ENCODE data around the gene CPLX4. TPM values are rescaled to one million over a fixed set of nuclear protein-coding genes. Genes with fewer than 3 reads are reported as not detected.

CPLX4 gene
- total and polyA plus RNA-seq, 2 of the 13 experiments (the other 11 are each of a cell fraction or from before 2014, with no cell fraction given), result not detected

GRCh38 chr18:59358712-59359575, 40.5 kb upstream of the CPLX4 start, which contains the start of gene LMAN1 (continued):
- TF ChIP-seq TCF12 (IDR thresholded peaks at IDR 0.05), result no peak
- TF ChIP-seq TCF12 (CRISPR knock-in tag; IDR thresholded peaks at IDR 0.05), result no peak
- TF ChIP-seq HHEX (CRISPR knock-in tag; IDR thresholded peaks at IDR 0.05), result no peak
- TF ChIP-seq ZNF460 (CRISPR knock-in tag; IDR thresholded peaks at IDR 0.05; ENCODE audit: borderline replicate concordance), result no peak
- TF ChIP-seq GLI4 (CRISPR knock-in tag; IDR thresholded peaks at IDR 0.05; ENCODE audit: borderline replicate concordance), result peak; percentile 78; the same call in 1 of the 2 replicates
- TF ChIP-seq FUBP1 (CRISPR knock-in tag; IDR thresholded peaks at IDR 0.05; ENCODE audit: borderline replicate concordance), result no peak
- TF ChIP-seq KDM4B (CRISPR knock-in tag; IDR thresholded peaks at IDR 0.05), result 0 out of 2 replicates have a peak, but pooled peaks have one; percentile 36
- TF ChIP-seq PHF21A (CRISPR knock-in tag; IDR thresholded peaks at IDR 0.05), result no peak
- TF ChIP-seq, protein P1, sequence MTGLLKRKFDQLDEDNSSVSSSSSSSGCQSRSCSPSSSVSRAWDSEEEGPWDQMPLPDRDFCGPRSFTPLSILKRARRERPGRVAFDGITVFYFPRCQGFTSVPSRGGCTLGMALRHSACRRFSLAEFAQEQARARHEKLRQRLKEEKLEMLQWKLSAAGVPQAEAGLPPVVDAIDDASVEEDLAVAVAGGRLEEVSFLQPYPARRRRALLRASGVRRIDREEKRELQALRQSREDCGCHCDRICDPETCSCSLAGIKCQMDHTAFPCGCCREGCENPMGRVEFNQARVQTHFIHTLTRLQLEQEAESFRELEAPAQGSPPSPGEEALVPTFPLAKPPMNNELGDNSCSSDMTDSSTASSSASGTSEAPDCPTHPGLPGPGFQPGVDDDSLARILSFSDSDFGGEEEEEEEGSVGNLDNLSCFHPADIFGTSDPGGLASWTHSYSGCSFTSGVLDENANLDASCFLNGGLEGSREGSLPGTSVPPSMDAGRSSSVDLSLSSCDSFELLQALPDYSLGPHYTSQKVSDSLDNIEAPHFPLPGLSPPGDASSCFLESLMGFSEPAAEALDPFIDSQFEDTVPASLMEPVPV (CRISPR knock-in tag; IDR thresholded peaks at IDR 0.05), result peak; percentile 76; the same call in 1 of the 2 replicates
- TF ChIP-seq ZNF552 (CRISPR knock-in tag; IDR thresholded peaks at IDR 0.05; ENCODE audit: borderline replicate concordance), result no peak; the same call in 1 of the 2 replicates
- 0 out of 2 replicates have a peak, but pooled peaks have one; percentile 38 for TF ChIP-seq ZNF431 (CRISPR knock-in tag; IDR thresholded peaks at IDR 0.05; ENCODE audit: borderline replicate concordance, low read depth)
- peak; percentile 71; the same call in 1 of the 2 replicates for TF ChIP-seq ZNF776 (CRISPR knock-in tag; IDR thresholded peaks at IDR 0.05)
- peak; percentile 58 for TF ChIP-seq MXD4 (CRISPR knock-in tag; IDR thresholded peaks at IDR 0.05)
- TF ChIP-seq MEF2D (CRISPR knock-in tag; IDR thresholded peaks at IDR 0.05), result peak; percentile 62
- no peak for TF ChIP-seq ZSCAN25 (CRISPR knock-in tag; IDR thresholded peaks at IDR 0.05)
- no peak for TF ChIP-seq FLYWCH1 (CRISPR knock-in tag; IDR thresholded peaks at IDR 0.05)
- no peak for TF ChIP-seq ZNF101 (CRISPR knock-in tag; IDR thresholded peaks at IDR 0.05; ENCODE audit: borderline replicate concordance, low read depth)
- peak; percentile 35; the same call in 1 of the 2 replicates for TF ChIP-seq BCL3 (CRISPR knock-in tag; IDR thresholded peaks at IDR 0.05)
- no peak; the same call in 1 of the 2 replicates for TF ChIP-seq ZNF44 (CRISPR knock-in tag; IDR thresholded peaks at IDR 0.05)
- no peak for TF ChIP-seq PRDM10 (CRISPR knock-in tag; IDR thresholded peaks at IDR 0.05; ENCODE audit: low read depth)
- TF ChIP-seq AGO2 (optimal IDR thresholded peaks at IDR 0.05; ENCODE audit: low read depth, low read length), result peak; percentile 95
